ENCODE results near the gene GLIS2.
"Not testable (repeated sequence)": the region's sequence is repeated elsewhere in the genome, so short reads cannot be mapped to it uniquely, and the experiment has no call there.

The GLIS2 gene

DNA sequence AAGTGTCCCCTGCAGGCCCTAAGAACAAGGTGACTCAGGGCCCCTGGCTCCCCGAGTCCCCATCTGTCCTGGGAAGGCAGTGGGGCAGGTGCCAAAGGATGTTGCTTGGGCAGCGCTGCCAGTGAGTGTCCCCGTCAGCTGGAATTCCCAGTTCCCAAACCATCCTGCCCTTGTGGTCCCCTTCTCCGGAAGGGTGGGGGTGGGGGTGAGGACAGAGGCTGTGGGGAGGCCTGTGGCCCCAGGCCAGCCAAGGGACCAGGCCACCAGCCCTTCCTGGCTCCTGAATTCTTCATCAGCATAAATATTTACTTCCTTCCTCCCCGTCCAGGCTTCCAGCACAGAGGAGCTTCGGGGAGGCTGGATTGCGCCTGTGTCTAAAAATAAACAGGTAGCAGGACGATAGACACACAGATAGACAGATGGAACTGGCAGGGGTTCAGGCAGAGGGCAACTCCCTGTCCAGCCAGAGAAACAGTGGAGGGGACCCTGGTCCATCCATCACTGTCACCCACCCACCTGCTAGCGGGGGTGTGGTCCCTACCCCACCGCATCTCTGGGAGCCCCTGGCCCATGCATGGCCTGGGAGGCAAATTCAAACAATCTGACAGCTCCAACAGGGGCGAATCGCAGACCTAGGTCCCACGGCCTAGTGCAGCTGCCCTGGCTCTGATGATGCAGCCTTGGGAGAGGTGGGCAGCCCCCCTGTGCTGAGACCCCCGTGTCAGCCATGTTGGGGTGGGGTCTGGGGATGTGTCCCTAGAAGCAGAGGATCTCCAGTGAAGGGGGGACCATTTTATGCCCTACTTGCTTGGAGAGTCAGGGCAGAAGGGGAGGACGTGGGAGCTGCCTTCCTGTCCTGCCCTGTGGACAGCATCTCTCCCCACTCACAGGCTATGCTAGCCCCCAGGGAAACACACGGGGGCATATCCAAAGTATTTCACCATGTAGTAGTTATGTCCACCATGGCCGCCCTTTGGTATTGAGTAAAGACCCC, 13.2 kb downstream of the GLIS2 start:
- DNase-seq, result no peak
- in situ Hi-C loops (cut with HindIII; ENCODE audit: low pct_ligation_motif_present, low pct_unique_long_range_greater_than_20kb, low sequenced_read_pairs), result no loop called here

- DNase-seq, result peak; percentile 73
- in situ Hi-C loops (cut with HindIII; ENCODE audit: low pct_ligation_motif_present, low pct_unique_long_range_greater_than_20kb, low sequenced_read_pairs), result no loop called here
These were observed 14.5 kb downstream of the GLIS2 start for GRCh38 chr16:4330277-4330874.

DNA sequence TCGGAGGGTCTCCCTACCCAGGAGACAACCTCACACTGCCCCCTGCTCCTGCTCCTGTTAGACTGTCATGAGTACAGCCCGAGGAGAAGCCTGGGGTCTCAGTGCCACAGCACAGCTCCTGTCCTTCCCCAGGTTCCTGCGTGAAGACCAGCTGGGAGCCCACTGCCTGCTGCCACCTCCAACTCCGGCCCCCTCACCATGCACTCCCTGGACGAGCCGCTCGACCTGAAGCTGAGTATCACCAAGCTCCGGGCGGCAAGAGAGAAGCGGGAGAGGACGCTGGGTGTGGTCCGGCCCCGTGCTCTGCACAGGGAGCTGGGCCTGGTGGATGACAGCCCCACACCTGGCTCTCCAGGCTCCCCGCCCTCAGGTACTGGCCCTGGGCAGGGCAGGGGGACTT, 16.2 kb downstream of the GLIS2 start:
- in situ Hi-C loops (cut with HindIII; ENCODE audit: low pct_ligation_motif_present, low pct_unique_long_range_greater_than_20kb, low sequenced_read_pairs), result no loop called here
- DNase-seq, result no peak

DNA sequence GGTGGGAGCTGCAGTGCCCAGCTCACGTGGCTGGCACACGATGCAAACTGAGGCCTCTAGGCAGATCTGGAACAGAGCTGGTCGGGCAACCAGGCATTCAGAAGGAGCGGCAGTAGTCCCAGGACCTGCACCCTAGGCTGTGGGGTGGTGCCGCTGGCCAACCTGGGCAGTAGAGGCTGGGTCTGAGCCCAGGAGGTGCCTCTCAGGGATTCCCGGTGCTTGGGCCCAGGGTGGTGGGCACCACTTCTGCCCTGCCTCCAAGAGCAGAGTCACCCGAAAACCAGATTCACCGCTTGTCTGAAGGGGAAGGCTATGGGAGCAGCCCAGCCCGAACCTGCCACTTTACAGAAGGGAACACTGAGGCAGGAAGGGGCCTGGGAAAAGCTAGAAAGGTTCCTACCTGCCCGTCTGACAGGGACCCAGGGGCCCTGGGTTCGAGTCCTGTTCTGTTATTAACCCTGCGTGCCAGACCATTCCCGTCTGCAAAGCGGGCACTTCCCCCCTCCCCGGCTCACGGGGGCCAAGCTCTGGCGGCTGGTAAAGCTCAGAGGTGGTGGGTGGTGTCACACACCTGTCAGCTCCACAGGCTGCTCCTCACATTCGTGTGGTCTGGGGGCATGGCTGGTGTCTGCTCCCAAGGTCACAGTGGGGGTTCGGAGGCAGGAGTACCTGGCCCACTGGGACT, 16.9 kb downstream of the GLIS2 start:
- in situ Hi-C loops (cut with HindIII; ENCODE audit: low pct_ligation_motif_present, low pct_unique_long_range_greater_than_20kb, low sequenced_read_pairs), result no loop called here
- DNase-seq, result no peak

GRCh38 chr16:4333308-4333638, 17.4 kb downstream of the GLIS2 start:
- no peak for DNase-seq
- in situ Hi-C loops (cut with HindIII; ENCODE audit: low pct_ligation_motif_present, low pct_unique_long_range_greater_than_20kb, low sequenced_read_pairs), result no loop called here

GRCh38 chr16:4333714-4334113, 17.8 kb downstream of the GLIS2 start:
- DNase-seq; in situ Hi-C loops (cut with HindIII; ENCODE audit: low pct_ligation_motif_present, low pct_unique_long_range_greater_than_20kb, low sequenced_read_pairs): not testable (repeated sequence)

DNA sequence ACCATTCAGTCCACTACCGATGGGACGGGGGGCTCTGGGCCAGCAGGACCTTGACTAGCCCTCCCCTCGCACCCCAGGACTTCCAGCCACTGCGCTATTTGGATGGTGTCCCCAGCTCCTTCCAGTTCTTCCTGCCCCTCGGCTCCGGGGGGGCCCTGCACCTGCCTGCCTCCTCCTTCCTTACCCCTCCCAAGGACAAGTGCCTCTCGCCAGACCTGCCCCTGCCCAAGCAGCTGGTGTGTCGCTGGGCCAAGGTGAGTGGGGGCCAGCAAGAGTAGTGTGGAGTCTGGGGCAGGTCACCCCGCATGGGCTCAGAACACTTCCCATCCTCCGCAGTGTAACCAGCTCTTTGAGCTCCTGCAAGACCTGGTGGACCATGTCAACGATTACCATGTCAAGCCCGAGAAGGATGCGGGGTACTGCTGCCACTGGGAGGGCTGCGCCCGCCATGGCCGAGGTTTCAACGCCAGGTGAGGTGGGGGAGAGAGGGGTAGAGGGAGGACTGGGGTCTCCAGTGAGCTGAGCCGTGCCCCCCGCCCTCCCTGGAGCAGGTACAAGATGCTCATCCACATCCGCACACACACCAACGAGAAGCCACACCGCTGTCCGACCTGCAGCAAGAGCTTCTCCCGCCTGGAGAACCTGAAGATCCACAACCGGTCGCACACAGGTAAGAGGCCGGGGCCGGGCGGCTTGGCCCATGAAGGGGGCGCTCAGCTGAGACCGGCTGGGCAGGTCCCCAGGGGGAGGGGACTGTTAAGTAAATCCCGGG, 19.0 kb downstream of the GLIS2 start:
- DNase-seq, result no peak
- in situ Hi-C loops (cut with HindIII; ENCODE audit: low pct_ligation_motif_present, low pct_unique_long_range_greater_than_20kb, low sequenced_read_pairs), result no loop called here

DNA sequence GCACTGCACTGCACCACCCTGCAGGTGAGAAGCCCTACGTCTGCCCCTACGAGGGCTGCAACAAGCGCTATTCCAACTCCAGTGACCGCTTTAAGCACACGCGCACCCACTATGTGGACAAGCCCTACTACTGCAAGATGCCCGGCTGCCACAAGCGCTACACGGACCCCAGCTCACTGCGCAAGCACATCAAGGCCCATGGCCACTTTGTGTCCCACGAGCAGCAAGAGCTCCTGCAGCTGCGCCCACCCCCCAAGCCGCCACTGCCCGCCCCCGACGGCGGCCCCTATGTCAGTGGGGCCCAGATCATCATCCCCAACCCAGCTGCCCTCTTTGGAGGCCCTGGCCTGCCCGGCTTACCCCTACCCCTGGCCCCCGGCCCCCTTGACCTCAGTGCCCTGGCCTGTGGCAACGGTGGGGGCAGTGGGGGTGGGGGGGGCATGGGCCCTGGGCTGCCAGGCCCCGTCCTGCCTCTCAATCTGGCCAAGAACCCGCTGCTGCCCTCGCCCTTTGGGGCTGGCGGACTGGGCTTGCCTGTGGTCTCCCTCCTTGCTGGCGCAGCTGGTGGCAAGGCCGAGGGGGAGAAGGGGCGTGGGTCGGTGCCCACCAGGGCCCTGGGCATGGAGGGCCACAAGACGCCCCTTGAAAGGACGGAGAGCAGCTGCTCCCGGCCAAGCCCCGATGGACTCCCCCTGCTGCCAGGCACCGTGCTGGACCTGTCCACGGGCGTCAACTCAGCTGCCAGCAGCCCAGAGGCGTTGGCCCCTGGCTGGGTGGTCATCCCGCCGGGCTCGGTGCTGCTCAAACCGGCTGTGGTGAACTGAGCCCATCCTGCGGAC, 21.1 kb downstream of the GLIS2 start:
- in situ Hi-C loops (cut with HindIII; ENCODE audit: low pct_ligation_motif_present, low pct_unique_long_range_greater_than_20kb, low sequenced_read_pairs), result no loop called here
- no peak for DNase-seq

- no peak for DNase-seq
- in situ Hi-C loops (cut with HindIII; ENCODE audit: low pct_ligation_motif_present, low pct_unique_long_range_greater_than_20kb, low sequenced_read_pairs), result no loop called here
These were observed 21.7 kb downstream of the GLIS2 start for GRCh38 chr16:4337540-4338088.

DNA sequence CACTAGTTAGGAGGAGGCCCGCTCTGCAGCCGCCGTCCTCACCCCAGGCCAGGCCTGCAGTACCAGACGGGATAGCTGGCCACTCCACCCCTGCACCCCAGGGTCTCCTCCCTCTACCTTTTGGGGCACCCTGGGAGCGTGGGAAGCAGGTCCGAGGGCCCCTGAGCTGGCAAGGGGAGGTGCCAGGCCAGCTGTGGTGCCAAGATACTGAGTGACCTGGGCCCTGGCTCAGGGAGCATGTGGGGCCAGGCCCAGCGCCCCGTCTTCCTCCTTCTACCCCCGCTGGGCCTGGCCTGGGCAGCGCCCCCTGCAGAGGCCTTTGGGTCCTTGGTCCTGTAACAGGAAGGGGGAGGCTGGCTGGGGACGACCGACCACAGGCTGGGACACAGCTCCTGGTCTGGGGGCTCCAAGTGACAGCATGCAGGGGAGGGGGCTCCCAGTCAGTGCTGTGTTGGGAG, 22.3 kb downstream of the GLIS2 start:
- in situ Hi-C loops (cut with HindIII; ENCODE audit: low pct_ligation_motif_present, low pct_unique_long_range_greater_than_20kb, low sequenced_read_pairs), result no loop called here

GRCh38 chr16:4338712-4339299, 22.9 kb downstream of the GLIS2 start:
- in situ Hi-C loops (cut with HindIII; ENCODE audit: low pct_ligation_motif_present, low pct_unique_long_range_greater_than_20kb, low sequenced_read_pairs), result no loop called here
- no peak for DNase-seq

More for the DNA sequence above, 22.3 kb downstream of the GLIS2 start:
- DNase-seq, result no peak

DNA sequence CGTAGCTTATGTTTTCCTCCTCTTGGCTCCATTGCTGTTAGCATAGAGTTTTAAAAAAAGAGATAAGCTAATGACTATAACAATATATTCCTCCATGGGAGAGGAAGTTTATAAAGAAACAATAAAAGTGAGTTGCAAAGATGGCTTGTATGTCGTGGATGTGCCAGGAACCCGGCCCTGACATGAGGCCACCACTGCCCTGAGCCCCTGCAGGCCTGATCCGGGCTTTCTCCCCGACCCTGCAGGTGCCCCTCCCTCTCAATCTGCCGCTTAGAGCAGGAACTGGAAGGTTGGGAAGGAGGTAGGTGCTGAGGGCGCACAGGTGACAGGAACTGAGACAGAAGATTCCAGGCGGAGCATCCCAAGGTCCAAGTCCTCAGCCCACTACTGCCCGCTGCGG, 23.6 kb downstream of the GLIS2 start:
- in situ Hi-C loops (cut with HindIII; ENCODE audit: low pct_ligation_motif_present, low pct_unique_long_range_greater_than_20kb, low sequenced_read_pairs), result no loop called here
- DNase-seq, result no peak

- no peak for DNase-seq
- in situ Hi-C loops (cut with HindIII; ENCODE audit: low pct_ligation_motif_present, low pct_unique_long_range_greater_than_20kb, low sequenced_read_pairs), result no loop called here
These were observed 24.0 kb downstream of the GLIS2 start for GRCh38 chr16:4339909-4340308.

DNA sequence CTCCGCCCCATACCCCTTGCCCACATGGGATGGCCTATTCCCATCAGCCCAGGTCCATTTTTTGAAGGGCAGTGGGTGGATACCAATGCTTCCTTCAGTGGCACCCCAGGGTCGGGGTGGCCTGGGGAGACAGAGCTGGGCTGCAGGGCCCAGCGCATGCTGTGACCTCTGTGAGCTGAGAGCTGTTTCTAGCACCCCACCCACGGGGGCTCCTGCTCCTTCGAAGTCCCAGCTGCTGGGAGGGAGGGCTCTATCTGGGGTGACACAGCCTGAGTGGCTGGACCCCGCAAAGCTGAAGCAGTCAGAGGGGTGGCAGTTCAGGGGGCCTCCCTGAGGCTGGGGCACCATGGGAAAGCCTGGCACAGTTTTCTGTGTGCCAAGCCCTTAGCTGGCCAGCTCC, 24.6 kb downstream of the GLIS2 start:
- in situ Hi-C loops (cut with HindIII; ENCODE audit: low pct_ligation_motif_present, low pct_unique_long_range_greater_than_20kb, low sequenced_read_pairs), result no loop called here
- no peak for DNase-seq

GRCh38 chr16:4341250-4341649, 25.4 kb downstream of the GLIS2 start:
- in situ Hi-C loops (cut with HindIII; ENCODE audit: low pct_ligation_motif_present, low pct_unique_long_range_greater_than_20kb, low sequenced_read_pairs), result no loop called here
- DNase-seq, result no peak

DNA sequence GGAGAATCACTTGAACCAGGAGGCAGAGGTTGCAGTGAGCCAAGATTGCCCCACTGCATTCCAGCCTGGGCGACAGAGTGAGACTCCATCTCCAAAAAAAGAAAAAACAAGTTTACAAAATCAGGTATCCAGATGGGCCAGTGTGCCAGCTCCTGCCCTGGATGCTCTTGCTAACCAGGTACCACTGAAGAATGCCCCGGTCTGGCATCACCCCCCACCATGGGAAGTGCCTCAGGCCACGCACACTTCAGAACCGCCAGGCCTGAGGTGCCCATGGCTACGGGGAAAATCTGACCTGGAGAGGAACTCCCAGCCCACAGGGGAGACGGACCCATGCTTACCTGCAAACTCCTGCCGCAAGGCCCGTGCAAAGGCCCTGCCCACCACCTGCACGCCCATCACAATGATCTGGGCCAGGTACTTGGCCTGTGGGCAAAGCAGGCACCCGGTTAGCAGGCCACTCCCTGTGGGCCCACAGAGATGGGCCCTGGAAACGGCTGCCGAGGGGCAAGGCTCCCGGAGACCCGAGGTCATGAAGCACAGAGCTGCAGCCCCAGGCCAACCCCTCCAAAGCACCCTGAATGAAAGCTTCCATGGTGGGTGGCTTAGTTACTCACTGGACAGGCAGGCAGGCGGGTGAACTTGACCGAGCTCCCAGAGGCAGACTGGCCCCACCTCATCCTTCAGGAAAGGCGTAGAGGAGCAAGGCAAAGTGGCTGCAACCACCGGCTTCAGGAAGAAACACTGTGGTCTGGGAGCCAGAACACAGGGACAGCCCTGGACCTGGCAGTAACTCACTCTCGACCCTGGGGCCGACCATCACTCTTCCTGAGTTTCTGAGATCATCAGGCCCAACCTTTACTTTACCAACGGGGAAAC, 27.2 kb downstream of the GLIS2 start:
- in situ Hi-C loops (cut with HindIII; ENCODE audit: low pct_ligation_motif_present, low pct_unique_long_range_greater_than_20kb, low sequenced_read_pairs), result no loop called here
- no peak for DNase-seq
